ENCODE results near the gene SESTD1. TPM values are rescaled to one million over a fixed set of nuclear protein-coding genes. Genes with fewer than 3 reads are reported as not detected.

Gene SESTD1
- total and polyA plus RNA-seq, 2 of the 8 experiments (the other 6 are each of a cell fraction or from before 2014, with no cell fraction given), result 5.2 to 49.6 TPM

DNA sequence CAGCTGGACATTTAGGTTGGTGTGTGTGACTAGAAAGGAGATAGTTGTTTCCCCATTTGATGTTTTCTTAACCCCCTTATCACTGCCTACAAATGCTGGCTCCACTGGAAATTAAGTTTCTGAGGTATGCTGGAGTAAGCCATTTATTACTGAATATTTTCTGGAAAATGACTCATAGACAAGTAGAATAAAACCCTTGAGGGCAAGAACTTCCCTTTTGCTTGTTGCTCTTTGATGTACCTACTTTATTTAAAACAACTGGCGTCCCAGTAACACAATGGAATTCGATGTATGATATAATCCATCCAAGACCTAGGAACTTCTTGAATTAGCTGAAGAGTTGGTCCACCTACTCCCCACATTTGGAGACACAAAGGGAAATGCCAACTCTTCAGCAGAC is 33.3 kb upstream of the SESTD1 start:
- H3K36me3 ChIP-seq (ENCODE audit: control insufficient read depth in 2 of 4, insufficient read depth in 4 of 4, low read length in 3 of 4), result no peaks in the 10 kb centered on the region
- WGBS, 2 experiments (ENCODE audit: extremely low coverage in 1 of 2, insufficient coverage in 1 of 2, insufficient read length in 1 of 2, insufficient replicate concordance in 2 of 2, low coverage in 1 of 2, low lambda C conversion rate in 2 of 2, missing lambda C conversion rate in 1 of 2), result 93% methylated on average over 2 of the region's 2 CpGs; no CpG with 5 or more reads in 1 of the 2 experiments
- no peak overlapping the region for H3K27ac ChIP-seq (ENCODE audit: low read depth, low read length)
- H2BK12ac ChIP-seq (ENCODE audit: low read depth, low read length), result no peak overlapping the region
- H3K79me2 ChIP-seq (ENCODE audit: control insufficient read depth in 1 of 2, insufficient read depth in 2 of 2, low read length in 2 of 2), result no peaks in the 10 kb centered on the region
- no peaks in the 10 kb centered on the region for H3K79me1 ChIP-seq (ENCODE audit: low read depth, low read length)
- no peak overlapping the region for H3K4me3 ChIP-seq (ENCODE audit: extremely low read depth in 1 of 4, insufficient read depth in 2 of 4, low read depth in 3 of 4, low read length in 4 of 4)
- no peak overlapping the region for H2AK5ac ChIP-seq (ENCODE audit: low read depth, low read length)
- no peak overlapping the region for H3K23ac ChIP-seq (ENCODE audit: insufficient read length)
- H4K91ac ChIP-seq (replicated peaks; ENCODE audit: insufficient read length, low read length), result no peak overlapping the region
- H3K56ac ChIP-seq (replicated peaks; ENCODE audit: insufficient read length, low read depth, low read length), result no peak overlapping the region
- no peak overlapping the region for H4K5ac ChIP-seq (ENCODE audit: insufficient read length, low read depth, low read length)
- H3K18ac ChIP-seq (ENCODE audit: extremely low read depth, low read length), result no peak overlapping the region
- no peaks in the 10 kb centered on the region for H3K23me2 ChIP-seq (ENCODE audit: low read depth, low read length)
- no peak overlapping the region for H4K8ac ChIP-seq (ENCODE audit: extremely low read depth, insufficient read depth, low read length)
- CTCF ChIA-PET (ENCODE audit: partially characterized antibody), result interaction anchor here (0.5 to 1.4 kb wide), 2 partner anchors 42 to 334 kb away, joined by 3 read pairs; no protein-coding TSS in a partner anchor
- no peak for TF ChIP-seq RNF2 (IDR thresholded peaks at IDR 0.05; ENCODE audit: borderline replicate concordance, low read depth, low read length, missing control alignments, poor library complexity, severe bottlenecking)
- no peak for TF ChIP-seq TAF1 (IDR thresholded peaks at IDR 0.05; ENCODE audit: low read depth, low read length)
- no peak for TF ChIP-seq POU5F1 (IDR thresholded peaks at IDR 0.05; ENCODE audit: low read depth, low read length)
- no peak for TF ChIP-seq FOSL1 (IDR thresholded peaks at IDR 0.05; ENCODE audit: insufficient read depth, low read depth, low read length)
- no peak for TF ChIP-seq RAD21 (IDR thresholded peaks at IDR 0.05 in 1 of 2, conservative IDR thresholded peaks at IDR 0.05 in 1 of 2; ENCODE audit: low read depth in 2 of 2, low read length in 2 of 2)
- TF ChIP-seq CBX8 (IDR thresholded peaks at IDR 0.05; ENCODE audit: borderline replicate concordance, low read depth, low read length), result no peak
- TF ChIP-seq HDAC2 (IDR thresholded peaks at IDR 0.05; ENCODE audit: borderline replicate concordance in 1 of 2, low read depth in 2 of 2, low read length in 2 of 2), result no peak
- TF ChIP-seq, protein P1, sequence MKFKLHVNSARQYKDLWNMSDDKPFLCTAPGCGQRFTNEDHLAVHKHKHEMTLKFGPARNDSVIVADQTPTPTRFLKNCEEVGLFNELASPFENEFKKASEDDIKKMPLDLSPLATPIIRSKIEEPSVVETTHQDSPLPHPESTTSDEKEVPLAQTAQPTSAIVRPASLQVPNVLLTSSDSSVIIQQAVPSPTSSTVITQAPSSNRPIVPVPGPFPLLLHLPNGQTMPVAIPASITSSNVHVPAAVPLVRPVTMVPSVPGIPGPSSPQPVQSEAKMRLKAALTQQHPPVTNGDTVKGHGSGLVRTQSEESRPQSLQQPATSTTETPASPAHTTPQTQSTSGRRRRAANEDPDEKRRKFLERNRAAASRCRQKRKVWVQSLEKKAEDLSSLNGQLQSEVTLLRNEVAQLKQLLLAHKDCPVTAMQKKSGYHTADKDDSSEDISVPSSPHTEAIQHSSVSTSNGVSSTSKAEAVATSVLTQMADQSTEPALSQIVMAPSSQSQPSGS (IDR thresholded peaks at IDR 0.05; ENCODE audit: low read length), result no peak
- TF ChIP-seq SP2 (IDR thresholded peaks at IDR 0.05; ENCODE audit: low read length), result no peak
- no peak overlapping the region for H3K4me2 ChIP-seq (ENCODE audit: insufficient read depth in 1 of 2, low read depth in 2 of 2, low read length in 2 of 2)
- no peak overlapping the region for H2BK120ac ChIP-seq (replicated peaks; ENCODE audit: low read depth, low read length)
- DNase-seq (ENCODE audit: low read depth in 1 of 2, low spot score in 2 of 2) (no peak), FAIRE-seq (no peak)
- no peaks in the 10 kb centered on the region for H3K27me3 ChIP-seq (replicated peaks in 1 of 4; ENCODE audit: control insufficient read depth in 3 of 4, extremely low read depth in 1 of 4, insufficient read depth in 3 of 4, low read length in 3 of 4)
- H3K9me3 ChIP-seq (ENCODE audit: insufficient read depth in 2 of 2, low read depth in 1 of 2, low read length in 1 of 2), result no peaks in the 10 kb centered on the region
- H4K20me1 ChIP-seq (replicated peaks in 1 of 2; ENCODE audit: control insufficient read depth in 1 of 2, insufficient read depth in 2 of 2, low read length in 2 of 2), result no peaks in the 10 kb centered on the region
- H2BK20ac ChIP-seq (ENCODE audit: low read length), result no peak overlapping the region
- no peaks in the 10 kb centered on the region for H3K4me1 ChIP-seq (replicated peaks in 1 of 4; ENCODE audit: control insufficient read depth in 3 of 4, insufficient read depth in 4 of 4, low read length in 3 of 4)
- H3K14ac ChIP-seq (ENCODE audit: insufficient read length), result no peak overlapping the region
- H3K9ac ChIP-seq (replicated peaks in 1 of 4; ENCODE audit: extremely low read depth in 1 of 4, low read depth in 3 of 4, low read length in 3 of 4), result no peak overlapping the region
- H3K4ac ChIP-seq (replicated peaks; ENCODE audit: insufficient read length, low read depth, low read length), result no peak overlapping the region
- H2BK5ac ChIP-seq (ENCODE audit: low read depth, low read length), result no peak overlapping the region
- POLR2A ChIA-PET (ENCODE audit: partially characterized antibody), result no interaction called here
- H2BK15ac ChIP-seq (ENCODE audit: low read length), result no peak overlapping the region
- H2AFZ ChIP-seq (ENCODE audit: low read length), result no peak overlapping the region
